GM19328 (cell line): Measurements from ENCODE around the gene SRSF3.

Experiments
- ATAC-seq: cut with Tn5 transposase; IDR thresholded peaks from one replicate; pipeline ENCODE4 v1.9.1; 2021; ENCODE audit warnings: mild to moderate bottlenecking, moderate library complexity; ENCODE audit not compliant: unreplicated experiment

The SRSF3 gene

DNA sequence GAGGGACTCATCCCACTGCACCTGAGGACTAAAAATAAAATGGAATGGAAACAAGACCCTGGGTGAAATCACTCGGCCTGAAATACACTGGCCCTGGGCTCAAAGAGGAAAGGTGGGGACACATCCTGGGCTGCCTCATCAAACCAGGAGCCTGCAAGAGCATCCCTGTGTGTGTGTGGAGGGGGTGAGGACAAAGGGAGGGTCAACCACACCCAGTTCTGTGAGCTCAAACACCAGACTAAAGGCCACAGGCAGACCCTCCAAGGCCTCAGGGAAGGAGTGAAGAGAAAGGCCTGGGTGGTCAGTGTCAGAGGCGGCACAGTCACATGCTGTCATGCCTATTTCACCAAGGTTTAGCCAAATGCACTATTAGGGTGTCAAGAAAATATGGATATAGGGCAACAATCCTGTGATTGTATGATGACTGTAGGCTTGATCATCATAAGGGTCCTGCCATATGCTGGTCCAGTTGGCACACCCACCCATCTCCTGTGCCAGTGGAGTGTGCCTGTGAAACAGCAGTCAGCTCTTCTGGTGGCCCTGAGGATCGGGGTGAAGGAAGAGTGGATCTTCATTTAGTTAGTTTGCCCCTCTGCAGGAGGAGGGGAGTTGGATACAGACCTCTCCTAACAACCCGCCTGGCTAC is 28.9 kb downstream of the SRSF3 start:
- ATAC-seq, result no peak

DNA sequence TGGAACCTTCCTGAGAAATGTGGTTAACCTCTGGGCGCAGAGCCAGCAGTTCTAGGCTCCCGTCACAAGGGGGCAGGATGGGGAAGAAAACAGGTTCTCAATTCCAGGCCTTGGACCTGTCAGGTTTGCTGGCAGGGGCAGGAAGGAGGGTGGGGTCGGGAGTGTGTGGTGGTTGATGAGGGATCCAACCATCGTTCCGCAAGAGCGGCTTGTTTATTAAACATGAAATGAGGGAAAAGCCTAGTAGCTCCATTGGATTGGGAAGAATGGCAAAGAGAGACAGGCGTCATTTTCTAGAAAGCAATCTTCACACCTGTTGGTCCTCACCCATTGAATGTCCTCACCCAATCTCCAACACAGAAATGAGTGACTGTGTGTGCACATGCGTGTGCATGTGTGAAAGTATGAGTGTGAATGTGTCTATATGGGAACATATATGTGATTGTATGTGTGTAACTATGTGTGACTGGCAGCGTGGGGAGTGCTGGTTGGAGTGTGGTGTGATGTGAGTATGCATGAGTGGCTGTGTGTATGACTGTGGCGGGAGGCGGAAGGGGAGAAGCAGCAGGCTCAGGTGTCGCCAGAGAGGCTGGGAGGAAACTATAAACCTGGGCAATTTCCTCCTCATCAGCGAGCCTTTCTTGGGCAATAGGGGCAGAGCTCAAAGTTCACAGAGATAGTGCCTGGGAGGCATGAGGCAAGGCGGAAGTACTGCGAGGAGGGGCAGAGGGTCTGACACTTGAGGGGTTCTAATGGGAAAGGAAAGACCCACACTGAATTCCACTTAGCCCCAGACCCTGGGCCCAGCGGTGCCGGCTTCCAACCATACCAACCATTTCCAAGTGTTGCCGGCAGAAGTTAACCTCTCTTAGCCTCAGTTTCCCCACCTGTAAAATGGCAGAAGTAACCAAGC is 29.6 kb downstream of the SRSF3 start:
- no peak for ATAC-seq

DNA sequence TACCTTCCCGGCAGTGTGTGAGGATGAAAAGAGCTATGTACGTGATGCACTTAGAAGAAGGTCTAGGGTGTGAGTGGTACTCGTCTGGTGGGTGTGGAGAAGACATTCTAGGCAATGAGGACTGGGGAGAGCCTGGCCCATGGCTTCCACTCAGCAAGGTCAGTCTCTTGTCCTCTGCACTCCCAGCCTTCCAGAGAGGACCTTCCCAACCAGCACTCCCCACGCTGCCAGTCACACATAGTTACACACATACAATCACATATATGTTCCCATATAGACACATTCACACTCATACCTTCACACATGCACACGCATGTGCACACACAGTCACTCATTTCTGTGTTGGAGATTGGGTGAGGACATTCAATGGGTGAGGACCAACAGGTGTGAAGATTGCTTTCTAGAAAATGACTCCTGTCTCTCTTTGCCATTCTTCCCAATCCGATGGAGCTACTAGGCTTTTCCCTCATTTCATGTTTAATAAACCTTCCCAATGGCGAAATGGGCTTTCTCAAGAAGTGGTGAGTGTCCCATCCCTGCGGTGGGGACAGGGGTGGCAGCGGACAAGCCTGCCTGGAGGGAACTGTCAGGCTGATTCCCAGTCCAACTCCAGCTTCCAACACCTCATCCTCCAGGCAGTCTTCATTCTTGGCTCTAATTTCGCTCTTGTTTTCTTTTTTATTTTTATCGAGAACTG is 30.4 kb downstream of the SRSF3 start:
- no peak for ATAC-seq

DNA sequence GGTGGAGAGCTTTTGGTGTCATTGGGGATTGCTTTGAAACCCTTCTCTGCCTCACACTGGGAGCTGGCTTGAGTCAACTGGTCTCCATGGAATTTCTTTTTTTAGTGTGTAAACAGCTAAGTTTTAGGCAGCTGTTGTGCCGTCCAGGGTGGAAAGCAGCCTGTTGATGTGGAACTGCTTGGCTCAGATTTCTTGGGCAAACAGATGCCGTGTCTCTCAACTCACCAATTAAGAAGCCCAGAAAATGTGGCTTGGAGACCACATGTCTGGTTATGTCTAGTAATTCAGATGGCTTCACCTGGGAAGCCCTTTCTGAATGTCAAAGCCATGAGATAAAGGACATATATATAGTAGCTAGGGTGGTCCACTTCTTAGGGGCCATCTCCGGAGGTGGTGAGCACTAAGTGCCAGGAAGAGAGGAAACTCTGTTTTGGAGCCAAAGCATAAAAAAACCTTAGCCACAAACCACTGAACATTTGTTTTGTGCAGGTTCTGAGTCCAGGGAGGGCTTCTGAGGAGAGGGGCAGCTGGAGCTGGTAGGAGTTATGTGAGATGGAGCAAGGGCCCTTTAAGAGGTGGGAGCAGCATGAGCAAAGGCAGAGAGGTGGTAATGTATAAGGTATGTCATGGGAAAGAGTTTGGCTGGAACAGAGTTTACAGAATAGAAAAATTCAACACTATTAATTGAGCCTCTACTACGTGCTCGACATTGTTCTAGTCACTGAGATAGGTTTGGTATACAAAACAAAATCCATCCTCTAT is 31.2 kb downstream of the SRSF3 start:
- no peak for ATAC-seq

DNA sequence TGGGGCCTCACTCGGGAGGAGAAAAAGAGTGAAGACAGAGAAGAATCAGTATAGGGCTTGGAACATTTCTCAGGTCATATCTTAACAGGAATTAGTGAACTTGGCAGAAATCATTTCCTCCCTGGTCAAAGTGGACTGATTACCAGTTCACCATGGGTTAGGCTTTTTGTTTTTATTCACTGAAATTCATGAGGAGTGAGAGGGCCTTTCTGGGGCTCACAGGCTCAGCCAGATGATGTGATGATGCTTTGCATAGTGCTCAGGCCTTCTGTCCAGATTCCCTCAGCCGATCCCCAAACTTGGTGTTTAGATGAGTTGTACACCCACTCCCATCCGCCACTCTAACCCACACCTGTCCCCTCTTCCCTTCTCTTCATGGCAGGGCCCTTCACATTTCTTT is 32.5 kb downstream of the SRSF3 start:
- ATAC-seq, result no peak

DNA sequence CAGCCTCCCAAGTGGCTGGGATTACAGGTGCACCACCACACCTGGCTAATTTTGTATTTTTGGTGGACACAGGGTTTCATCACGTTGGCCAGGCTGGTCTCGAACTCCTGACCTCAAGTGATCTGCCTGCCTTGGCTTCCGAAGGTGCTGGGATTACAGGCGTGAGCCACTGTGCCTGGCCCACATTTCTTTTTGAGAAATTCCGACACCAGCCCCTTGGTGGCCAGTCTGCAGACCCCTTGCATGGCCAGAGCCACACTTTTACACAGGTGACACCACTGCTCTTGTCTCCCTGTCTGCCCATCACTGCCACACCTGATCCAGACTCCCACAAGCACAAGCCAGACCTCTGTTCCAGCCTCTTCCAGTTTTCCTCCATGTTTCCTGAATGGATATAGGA is 33.0 kb downstream of the SRSF3 start:
- no peak for ATAC-seq

DNA sequence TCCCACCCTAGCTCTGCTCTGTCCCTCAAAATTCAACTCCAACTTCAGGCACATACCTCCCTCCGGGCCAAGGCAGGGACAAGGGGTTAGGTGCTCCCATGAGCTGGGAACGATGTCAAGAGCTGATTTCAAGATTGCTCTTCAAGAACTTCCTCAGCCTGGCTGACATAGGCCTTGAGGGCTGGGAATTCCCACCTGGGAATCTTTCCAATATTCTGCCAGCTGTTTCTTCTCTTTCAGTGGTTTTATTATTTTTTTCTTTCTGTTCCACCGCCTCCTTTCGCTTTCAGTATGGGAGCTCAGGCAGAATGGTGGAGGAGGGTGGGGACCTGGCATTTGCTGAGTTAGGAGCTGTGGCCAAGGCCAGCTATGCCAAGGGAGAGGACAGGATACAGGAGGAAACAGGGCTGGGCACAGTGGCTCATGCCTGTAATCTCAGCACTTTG is 33.7 kb downstream of the SRSF3 start:
- ATAC-seq, result no peak

DNA sequence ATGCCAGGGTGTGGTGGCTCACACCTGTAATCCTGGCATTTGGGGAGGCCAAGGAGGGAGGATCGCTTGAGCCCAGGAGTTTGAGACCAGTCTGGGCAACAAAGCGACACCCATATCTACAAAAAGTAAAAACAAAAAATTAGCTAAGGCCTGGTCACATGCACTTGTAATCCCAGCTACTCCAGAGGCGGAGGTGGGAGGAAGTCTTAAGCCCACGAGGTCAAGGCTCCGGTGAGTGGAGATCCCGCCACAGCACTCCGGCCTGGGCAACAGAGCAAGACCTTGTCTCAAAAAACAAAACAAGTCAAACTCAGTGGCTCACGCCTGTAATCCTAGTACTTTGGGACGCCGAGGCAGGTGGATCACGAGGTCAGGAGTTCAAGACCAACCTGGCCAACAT is 35.6 kb downstream of the SRSF3 start:
- ATAC-seq, result no peak

DNA sequence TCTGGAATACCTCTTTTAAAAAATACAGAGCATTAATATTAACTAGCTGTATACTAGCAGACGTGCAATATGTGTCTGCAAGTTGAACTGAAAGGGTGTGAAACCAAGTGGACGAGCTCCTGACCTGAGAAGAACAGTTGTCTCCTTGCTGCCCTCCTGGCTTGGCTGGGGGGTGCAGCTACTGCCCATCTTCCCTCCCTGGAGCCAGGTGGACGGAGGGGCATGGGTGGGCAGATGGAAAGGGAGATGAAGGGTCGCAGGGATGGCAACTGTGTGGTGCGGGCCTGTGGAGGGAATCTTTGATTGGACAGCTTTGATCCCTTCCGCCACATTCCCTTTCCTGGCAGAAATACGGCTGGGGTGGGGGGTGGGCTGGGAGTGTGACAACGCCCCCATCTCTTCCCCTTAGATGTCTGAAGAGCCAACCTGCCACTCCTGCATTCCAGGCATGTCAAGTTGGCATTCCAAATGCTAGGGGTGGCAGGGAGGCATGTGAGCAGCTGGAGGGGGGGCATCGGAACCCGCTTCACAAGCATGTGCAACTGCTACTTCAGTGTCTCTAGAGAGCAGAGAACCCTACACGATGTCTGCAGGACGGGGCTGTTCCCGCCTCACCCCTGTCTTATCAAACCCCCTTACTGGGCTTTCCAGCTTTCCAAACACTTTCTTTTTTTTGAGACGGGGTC is 37.3 kb downstream of the SRSF3 start:
- ATAC-seq, result no peak

DNA sequence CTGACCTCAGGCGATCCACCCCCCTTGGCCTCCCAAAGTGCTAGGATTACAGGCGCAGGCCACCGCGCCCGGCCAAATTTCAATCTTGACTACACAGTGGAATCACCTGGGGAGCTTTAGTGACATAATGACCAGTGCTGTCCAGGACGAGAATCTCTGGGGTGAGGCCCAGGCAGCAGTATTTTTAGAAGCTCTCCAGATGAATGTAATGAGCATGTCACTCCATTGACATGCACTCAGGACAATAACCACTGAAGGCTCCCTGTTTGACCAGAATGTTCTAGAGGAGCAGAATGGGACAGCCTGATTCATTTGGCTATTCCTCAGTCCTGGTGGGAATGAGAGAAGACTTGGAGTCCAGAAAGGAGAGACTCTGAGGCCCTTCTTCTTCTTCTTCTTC is 39.2 kb downstream of the SRSF3 start:
- no peak for ATAC-seq

DNA sequence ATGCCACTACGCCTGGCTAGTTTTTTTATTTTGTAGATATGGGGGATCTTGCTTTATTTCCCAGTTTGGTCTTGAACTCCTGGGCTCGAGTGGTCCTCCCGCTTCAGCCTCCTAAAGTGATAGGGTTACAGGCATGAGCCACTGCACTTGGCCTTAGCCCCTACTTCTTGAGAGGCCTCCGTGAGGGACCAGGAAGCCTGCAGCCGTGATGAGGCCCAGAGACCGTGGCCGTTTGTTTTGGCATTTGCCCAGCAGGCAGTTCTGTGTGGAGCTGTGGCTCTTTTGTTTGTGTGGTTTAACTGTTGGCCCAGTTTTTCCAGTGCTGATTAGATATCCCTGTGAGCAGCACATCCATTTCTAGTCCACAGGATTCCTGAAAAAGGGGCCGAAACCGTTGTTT is 39.8 kb downstream of the SRSF3 start:
- no peak for ATAC-seq

DNA sequence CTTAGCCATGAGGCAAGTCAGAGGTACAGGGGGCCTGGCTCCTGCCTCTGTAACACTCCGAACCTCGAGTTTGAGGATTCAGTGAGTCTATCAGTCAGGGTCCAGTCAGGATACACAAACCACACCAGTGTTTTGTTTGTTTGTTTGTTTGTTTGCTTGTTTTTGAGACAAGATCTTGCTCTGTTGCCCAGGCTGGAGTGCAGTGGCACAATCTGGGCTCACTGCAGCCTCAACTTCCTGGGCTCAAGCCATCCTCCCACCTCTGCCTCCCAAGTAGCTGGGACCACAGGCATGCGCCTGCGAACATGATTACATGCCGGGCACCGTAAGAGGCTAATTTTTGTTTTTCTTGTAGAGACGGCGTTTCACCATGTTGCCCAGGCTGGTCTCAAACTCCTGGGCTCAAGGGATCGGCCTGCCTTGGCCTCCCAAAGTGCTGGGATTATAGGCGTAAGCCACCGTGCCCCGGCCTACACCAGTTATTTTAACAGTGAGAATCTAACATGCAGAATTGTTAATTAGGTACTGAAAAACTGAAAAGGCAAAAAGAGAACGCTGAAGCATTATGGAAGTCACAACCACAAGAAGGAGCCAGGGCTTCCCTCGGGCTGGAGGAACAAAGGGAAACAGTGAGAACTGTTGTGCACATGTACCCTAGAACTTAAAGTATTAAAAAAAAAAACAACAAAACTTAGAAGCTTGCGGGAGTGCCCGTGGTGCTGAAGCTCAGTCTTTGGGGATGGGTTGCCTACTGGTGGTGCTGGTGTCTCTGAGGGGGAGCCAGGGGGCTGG is 40.4 kb downstream of the SRSF3 start:
- ATAC-seq, result no peak

DNA sequence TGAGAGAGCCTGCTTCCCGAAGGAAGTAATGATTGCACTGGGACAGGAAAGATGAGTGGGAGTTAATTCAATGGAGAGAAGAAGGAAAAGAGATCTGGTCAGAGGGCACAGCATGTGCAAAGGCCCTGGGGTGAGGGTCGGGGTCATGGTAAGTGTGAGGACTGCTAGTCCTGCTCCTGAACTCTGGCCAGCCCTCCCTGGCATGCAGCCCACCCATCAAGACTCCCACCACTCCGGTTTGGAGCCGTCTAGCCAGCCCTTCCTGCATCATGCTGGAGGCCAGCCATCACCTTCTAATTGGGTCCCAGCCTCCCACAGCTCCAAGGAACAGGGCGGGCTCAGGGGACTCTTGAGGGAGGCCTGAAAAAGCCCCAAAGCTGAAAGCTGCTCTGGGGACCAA is 42.1 kb downstream of the SRSF3 start:
- no peak for ATAC-seq

DNA sequence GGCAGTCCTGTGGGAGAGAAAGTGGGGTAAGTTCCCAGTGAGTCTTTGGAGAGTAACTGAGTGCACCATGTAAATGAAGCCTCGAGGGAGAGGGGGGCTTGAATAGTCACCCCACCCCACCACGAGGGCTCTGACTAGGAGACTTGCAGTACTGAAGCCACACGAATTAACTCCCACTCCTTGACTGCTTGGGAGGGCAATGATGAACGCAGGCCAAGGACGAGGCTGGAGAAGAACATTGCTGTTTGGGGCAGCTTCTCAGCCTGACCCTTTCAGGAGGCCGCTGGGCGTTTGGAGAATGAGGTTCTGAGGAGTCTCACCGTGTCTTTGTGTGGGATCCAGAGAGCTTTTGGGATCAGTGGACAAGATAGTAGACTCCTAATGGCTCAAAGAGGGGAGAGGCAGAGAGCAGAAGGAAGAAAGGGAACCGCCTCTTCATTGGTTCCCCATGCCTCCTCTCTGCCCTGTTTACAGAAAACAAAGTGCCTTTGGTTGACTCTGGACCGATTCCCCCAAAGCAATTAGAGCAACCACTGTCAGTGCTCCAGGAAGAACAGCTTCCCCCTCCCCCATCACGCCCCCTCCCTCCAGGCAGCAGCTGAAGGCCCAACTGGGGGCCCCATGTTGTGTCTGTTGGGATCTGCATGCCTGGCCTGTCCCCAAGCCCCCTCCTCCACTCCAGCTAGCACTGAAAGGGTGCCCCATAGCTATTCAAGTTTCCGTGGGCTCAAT is 42.7 kb downstream of the SRSF3 start:
- ATAC-seq, result no peak

DNA sequence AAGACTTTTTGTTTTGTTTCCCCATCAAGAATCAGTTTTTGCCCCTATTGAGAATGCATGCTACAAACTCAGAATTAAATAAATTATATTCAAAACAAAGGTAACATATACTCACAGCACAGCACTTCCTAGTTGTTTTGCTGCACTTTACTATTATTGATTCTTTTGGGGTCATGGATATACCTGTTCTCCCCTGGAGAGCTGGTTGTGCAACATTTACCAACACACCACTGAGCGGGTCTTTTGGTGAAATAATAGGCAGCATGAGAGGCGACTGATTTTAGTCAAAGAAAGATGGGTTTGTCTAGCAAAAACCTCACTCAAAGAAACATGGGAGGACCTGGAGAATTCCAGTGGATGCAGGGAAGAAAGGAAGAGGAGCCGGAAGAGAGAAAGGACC is 44.4 kb downstream of the SRSF3 start:
- no peak for ATAC-seq

DNA sequence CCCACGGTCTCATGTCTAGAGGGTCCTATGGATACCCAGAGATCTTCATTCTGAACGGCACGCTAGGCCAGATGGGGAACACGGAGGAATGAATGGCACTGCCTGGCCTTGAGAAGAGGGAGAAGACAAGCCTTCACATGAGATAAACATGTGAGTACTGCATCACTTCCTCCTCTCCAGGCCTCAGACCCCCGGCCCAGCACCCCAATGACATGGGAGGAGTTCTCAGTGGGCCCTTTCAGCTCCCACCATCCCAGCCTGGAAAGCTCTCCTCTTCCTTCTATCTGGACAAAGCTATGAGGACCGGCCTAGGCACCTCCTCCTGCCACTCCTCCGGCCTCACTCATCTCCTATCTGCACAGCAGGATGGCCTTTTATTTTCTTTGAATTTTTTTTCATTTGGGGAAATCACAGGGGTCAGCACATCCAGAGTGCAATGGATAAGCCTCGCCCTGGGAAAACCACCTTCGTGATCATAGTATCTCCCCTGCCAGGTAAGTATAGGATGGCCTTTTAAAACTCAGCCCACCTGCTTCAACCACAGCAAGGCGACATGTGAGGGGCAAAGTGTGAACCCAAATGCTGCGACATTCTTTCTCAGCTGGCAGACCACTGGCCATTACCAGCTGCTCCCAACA is 45.1 kb downstream of the SRSF3 start:
- ATAC-seq, result no peak

DNA sequence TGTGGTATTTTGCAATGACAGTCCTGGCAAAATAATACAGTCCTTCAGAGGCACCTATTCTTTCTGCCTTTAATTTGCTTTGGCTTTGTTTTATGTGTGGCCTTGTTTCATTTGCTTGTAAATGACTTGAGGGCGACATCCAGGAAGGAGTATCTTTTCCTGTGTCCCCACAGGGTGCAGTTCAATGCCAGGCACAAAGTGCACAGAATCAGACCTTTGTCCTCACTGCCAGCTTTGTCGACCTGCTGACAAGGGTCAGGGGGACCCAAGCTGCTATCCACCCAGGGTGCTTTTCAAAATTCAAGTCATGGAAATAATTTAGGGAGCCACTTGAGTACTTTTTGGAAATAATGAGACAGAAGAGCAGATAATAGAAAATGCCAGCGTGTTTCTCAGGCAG is 47.4 kb downstream of the SRSF3 start:
- no peak for ATAC-seq
